ENCODE data around the gene IFIT1B. TPM values are rescaled to one million over a fixed set of nuclear protein-coding genes. Genes with fewer than 3 reads are reported as not detected.

Gene IFIT1B
- total RNA-seq, 1 experiment from 2014 or later: not detected

DNA sequence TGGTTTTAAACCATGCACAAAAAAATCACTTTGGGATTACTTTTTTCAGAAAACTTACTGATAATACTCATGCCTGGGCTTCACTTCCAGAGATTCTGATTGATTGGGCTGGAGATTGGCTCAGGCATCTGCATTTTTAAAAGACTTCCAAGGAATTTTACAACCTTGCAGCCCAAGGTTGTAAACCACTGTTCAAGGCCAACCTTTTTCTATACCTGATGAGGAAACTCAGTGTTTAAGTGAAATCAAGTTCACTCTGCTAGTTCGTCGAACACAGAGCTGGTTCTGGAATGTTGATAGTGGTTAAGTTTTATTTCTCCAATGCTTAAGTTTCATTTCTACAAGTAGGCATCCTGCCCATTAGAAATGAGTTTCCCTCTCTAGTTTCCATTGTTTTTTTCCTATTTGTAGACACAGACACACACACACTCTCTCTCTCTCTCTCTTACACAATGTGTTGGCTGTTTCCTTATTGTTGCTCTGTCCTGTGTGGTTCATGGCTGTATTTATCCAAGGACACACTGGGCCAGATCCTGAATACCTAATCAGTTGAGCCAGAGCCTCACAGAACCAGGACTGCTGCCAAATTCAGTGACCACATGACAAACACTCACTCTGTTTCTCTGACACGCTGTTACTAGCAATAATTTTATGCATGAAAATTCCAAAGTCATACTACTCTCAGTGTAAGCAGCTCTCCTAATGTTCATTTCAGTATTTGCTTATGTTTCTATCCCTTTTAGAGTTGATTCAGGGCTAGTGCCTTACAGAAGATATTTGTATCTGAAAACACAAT, 3.7 kb upstream of the IFIT1B start:
- H3K36me3 ChIP-seq (ENCODE audit: low read depth): no peaks in the 10 kb centered on the region
- no peaks in the 10 kb centered on the region for H3K79me2 ChIP-seq (ENCODE audit: low read depth)
- peak; percentile 47 to 75 for DNase-seq
- ChIA-PET CTCF (no interaction called here), POLR2A (ENCODE audit: unreplicated experiment) (no interaction called here)
- H3K27me3 ChIP-seq (ENCODE audit: insufficient read depth, low read depth): no peaks in the 10 kb centered on the region
- 0 out of 2 replicates have a peak overlapping the region, but pooled peaks have one; percentile 52 for H2AFZ ChIP-seq
- no peaks in the 10 kb centered on the region for H3K9me2 ChIP-seq (ENCODE audit: insufficient read depth)
- no TSS peak for BruUV-seq (replicated peaks)
- intact Hi-C loops (cut with micrococcal nuclease; ENCODE audit: unreplicated experiment): no loop called here
- no peaks in the 10 kb centered on the region for H4K20me1 ChIP-seq (ENCODE audit: insufficient read depth)
- H3K4me1 ChIP-seq (replicated peaks; ENCODE audit: insufficient read depth): peaks cover 19% of the 10 kb centered on the region
- no peak overlapping the region for H3K4me3 ChIP-seq
- peak overlapping the region; percentile 61 for H3K27ac ChIP-seq
- no peak for TF ChIP-seq CTCF (conservative IDR thresholded peaks at IDR 0.05)
- no peaks in the 10 kb centered on the region for H3K9me3 ChIP-seq (ENCODE audit: insufficient read depth, low read depth)
- peak overlapping the region; percentile 26 for H3K4me2 ChIP-seq
- peaks cover 9% of the 10 kb centered on the region; the same call in 1 of the 2 replicates for H3F3A ChIP-seq (ENCODE audit: insufficient read depth, low read depth)

DNA sequence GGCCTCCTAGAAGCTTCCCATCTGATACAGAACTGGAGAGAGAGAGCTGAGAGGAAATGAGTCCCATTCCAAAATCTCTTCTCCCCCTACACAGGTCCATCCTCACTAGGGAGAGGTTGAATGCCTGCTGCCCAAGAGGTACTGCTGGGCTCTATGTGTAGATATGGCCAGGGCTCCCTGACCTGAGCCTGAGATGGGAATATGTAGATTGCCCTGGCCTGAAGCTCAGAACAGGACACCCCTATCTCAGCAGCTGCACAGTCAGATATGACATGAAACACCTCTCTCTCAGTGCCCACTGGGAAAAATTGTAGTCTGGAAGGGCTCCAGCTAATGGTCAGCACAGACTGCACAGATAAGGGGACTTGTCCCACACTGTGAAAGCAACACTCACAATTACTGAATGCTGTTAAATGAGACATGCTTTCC, 3.1 kb upstream of the IFIT1B start:
- H3K27me3 ChIP-seq (ENCODE audit: insufficient read depth, low read depth): no peaks in the 10 kb centered on the region
- no peaks in the 10 kb centered on the region for H3K79me2 ChIP-seq (ENCODE audit: low read depth)
- no peaks in the 10 kb centered on the region for H3K36me3 ChIP-seq (ENCODE audit: low read depth)
- H3F3A ChIP-seq (ENCODE audit: insufficient read depth, low read depth): peaks cover 9% of the 10 kb centered on the region; the same call in 1 of the 2 replicates
- ChIA-PET CTCF (no interaction called here), POLR2A (ENCODE audit: unreplicated experiment) (no interaction called here)
- no peak for DNase-seq
- no peaks in the 10 kb centered on the region for H4K20me1 ChIP-seq (ENCODE audit: insufficient read depth)
- H3K4me1 ChIP-seq (replicated peaks; ENCODE audit: insufficient read depth): peaks cover 19% of the 10 kb centered on the region
- TF ChIP-seq CTCF (conservative IDR thresholded peaks at IDR 0.05) (no peak), EZH2 (IDR thresholded peaks at IDR 0.05; ENCODE audit: low read depth) (no peak)
- intact Hi-C loops (cut with micrococcal nuclease; ENCODE audit: unreplicated experiment): no loop called here
- H3K4me2 ChIP-seq: no peak overlapping the region
- H3K9me2 ChIP-seq (ENCODE audit: insufficient read depth): no peaks in the 10 kb centered on the region
- H3K9me3 ChIP-seq (ENCODE audit: insufficient read depth, low read depth): no peaks in the 10 kb centered on the region
- BruUV-seq (replicated peaks): no TSS peak
- H2AFZ ChIP-seq: no peak overlapping the region
- H3K4me3 ChIP-seq: no peak overlapping the region
- H3K27ac ChIP-seq: peak overlapping the region; percentile 61

DNA sequence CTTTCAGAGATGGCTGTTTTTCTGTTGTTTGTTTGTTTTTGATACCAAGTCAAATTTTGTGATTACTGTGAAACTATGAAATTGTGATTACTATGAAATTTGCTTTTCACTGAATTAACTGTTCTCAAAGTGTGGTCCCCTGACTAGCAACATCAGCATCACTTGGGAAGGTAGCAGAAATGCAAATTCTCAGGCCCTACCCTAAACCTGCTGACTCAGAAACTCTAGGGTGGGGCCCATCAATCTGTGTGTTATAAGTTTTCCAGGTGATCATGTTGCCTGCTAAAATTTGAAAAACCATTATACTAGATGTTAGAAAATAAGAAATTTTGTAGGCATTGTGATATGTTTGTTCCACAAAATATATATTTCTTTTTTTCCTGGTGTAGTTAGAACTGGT, 1.2 kb downstream of the IFIT1B start:
- no peak overlapping the region for H3K4me2 ChIP-seq
- no peaks in the 10 kb centered on the region for H4K20me1 ChIP-seq (ENCODE audit: insufficient read depth)
- H3K9me2 ChIP-seq (ENCODE audit: insufficient read depth): no peaks in the 10 kb centered on the region
- TF ChIP-seq EZH2 (IDR thresholded peaks at IDR 0.05; ENCODE audit: low read depth) (no peak), CTCF (conservative IDR thresholded peaks at IDR 0.05) (no peak)
- no TSS peak for BruUV-seq (replicated peaks)
- no peak overlapping the region for H2AFZ ChIP-seq
- H3K4me1 ChIP-seq (replicated peaks; ENCODE audit: insufficient read depth): peaks cover 10% of the 10 kb centered on the region; the same call in 1 of the 2 replicates
- CTCF ChIA-PET: no interaction called here
- intact Hi-C loops (cut with micrococcal nuclease; ENCODE audit: unreplicated experiment): no loop called here
- POLR2A ChIA-PET (ENCODE audit: unreplicated experiment): no interaction called here
- no peaks in the 10 kb centered on the region for H3K36me3 ChIP-seq (ENCODE audit: low read depth)
- H3K79me2 ChIP-seq (ENCODE audit: low read depth): no peaks in the 10 kb centered on the region
- DNase-seq: no peak
- H3K4me3 ChIP-seq: no peak overlapping the region
- H3K27ac ChIP-seq: no peak overlapping the region
- H3K27me3 ChIP-seq (ENCODE audit: insufficient read depth, low read depth): no peaks in the 10 kb centered on the region
- H3K9me3 ChIP-seq (ENCODE audit: insufficient read depth, low read depth): no peaks in the 10 kb centered on the region
- peaks cover 2% of the 10 kb centered on the region; the same call in 1 of the 2 replicates for H3F3A ChIP-seq (ENCODE audit: insufficient read depth, low read depth)

Measured in PC-9 (cell line).